Measurements from ENCODE around the gene AZU1.
A peak's percentile ranks its signal among the peaks of the same experiment; 100 is the strongest.

The AZU1 gene

GRCh38 chr19:797528-798414 lies 29.9 kb upstream of the AZU1 start:
- DNase-seq = peak; percentile 82

GRCh38 chr19:798415-799075 lies 29.1 kb upstream of the AZU1 start:
- DNase-seq = no peak

DNA sequence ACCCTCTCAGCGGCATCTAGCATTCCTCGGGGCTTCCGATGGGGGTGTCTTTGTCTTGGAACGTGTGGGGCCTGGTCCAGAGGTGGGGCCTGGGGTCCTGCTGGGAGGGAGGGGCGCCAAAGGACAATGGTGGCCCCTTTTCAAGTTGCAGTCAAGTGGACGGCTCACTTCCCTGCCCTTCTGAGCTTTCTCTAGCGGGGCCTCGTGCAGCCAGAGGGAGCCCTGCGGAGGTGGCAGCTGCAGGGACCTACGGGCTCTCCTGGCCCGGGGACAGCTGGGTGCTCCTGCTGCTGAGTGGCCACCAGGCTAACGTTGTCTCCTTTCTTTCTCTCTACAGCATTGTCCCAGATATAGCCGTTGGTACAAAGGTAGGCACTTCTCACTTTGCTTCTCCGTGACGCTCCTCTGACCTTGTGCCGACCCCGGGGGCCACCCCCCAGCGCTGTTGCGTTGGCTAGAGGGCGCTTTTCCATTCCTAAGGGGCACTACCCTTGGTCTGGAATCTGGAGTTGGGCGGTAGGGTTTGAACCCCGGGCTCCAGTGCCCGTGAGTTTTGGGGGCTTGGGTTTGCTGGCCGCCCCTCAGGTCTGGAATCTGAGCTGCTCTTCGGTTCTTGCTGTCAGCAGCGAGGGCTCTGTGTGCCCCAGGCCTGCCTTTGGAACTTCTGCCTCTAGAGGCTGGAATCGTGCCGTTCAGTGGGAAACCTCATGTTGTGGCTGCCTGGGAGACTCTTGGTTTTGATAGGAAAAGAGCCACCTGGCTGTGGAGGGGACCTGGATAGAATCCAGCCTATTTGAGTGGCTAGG lies 28.4 kb upstream of the AZU1 start:
- no peak for DNase-seq

DNA sequence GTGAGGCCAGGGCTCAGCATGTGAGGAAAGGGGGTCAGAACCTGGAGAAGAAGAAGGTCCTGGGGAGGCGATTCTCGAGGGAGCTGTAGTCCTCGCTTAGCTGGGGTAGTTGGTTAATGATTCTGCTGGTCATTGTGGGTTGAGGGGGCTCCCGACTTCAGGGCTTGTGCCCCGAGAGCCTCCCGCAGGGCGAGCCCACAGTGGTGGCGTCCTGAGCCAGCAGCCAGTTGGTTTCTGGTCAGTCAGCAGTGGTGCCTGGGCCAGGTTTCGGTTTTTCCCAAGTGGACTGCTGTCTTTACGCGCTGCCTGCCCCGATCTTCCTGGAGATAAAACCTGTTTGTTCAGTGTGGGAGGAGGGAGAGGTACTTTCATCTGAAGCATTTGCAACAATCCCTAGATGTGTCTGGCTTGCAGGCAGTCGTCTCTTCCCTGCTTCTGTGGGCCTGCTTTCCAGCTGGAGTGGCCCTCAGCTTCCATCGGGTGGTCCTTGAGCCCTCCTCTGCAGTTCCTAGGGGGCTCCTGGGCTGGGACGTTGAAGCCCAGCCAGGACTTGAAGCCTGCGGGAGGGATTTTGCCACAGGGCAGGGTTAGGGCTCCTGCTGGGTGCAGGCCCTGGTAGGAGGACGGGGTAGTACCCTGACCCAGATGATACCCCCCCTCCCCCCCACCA lies 27.1 kb upstream of the AZU1 start:
- no peak for DNase-seq

GRCh38 chr19:801030-801860 lies 26.4 kb upstream of the AZU1 start:
- DNase-seq = no peak

DNA sequence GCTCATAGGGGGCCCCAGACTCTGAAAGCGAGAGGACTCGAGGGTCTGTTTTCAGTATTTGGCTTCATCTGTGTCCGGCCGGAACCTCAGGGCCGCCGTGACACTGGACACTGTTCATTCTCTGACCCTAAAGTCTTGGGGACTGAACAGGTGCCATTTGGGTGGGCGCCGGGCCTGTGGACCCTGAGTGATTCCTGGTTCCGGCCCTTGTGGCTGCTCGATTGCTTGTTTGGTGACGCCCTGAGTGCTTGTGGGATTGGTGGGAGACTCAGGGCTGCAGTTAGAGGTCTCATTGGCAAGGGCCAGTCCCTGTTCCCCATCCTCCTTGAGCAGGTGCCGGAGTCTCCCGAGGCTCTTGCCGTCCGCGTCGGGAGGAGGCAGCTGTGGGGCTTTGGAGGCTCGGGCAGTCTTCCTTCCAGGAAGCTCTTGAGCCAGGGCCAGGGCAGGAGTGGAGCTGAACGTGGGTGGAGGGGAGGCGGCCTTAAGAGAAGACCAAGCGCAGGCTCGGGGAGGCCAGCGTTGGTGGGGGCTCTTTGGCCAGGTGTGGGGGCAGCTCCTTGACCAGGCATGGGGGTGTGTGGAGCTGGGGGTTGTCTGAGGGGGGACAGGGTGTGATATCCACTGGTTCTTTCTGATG lies 25.7 kb upstream of the AZU1 start:
- no peak for DNase-seq

- no peak for DNase-seq
Measured at GRCh38 chr19:802498-803098, 25.0 kb upstream of the AZU1 start.

DNA sequence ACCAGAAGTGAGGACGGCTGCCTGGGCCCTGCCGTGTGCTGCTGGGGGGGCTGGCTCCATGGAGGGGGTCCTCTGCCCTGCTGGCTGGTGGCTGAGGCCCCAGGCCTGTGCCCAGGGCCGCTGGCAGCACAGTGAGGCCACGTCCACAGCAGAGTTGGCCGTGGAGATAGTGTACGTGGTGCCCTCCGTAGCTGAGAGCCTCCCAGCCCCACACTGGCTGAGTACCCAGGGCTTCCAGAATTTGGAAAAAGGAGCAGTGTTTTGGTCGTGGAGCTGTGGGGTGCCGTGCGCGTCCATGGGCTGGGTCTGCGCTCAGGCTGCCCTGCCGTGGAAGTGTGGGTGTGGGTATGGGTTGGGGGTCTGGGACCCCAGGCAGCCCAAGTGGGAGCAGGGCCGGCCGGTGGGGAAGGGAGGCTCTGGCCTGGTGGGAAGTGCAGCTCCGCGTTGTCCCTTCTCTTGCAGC lies 24.5 kb upstream of the AZU1 start:
- DNase-seq = no peak

DNA sequence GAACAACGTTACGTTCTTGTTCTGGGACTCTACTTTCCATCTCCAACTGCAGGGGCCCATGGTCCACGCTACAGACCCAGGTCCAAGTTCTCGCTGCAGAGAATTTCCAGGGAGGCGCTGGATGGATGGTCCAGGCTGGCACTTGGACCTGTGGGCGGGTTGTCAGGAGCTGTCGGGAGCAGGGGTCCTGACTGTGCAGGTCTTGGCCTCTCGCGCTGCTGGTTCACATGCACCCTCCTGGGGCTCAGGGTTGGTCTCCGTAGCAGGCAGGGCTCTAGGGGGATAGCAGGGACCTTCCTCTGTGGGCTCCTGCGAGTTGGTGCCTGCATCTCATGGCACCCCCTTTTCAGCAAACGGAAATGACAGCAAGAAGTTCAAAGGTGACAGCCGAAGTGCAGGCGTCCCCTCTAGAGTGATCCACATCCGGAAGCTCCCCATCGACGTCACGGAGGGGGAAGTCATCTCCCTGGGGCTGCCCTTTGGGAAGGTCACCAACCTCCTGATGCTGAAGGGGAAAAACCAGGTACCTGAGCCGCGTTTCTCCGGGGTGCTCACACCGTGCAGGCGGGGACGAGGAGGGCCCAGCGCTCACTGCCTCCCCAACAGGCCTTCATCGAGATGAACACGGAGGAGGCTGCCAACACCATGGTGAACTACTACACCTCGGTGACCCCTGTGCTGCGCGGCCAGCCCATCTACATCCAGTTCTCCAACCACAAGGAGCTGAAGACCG lies 23.8 kb upstream of the AZU1 start:
- no peak for DNase-seq

DNA sequence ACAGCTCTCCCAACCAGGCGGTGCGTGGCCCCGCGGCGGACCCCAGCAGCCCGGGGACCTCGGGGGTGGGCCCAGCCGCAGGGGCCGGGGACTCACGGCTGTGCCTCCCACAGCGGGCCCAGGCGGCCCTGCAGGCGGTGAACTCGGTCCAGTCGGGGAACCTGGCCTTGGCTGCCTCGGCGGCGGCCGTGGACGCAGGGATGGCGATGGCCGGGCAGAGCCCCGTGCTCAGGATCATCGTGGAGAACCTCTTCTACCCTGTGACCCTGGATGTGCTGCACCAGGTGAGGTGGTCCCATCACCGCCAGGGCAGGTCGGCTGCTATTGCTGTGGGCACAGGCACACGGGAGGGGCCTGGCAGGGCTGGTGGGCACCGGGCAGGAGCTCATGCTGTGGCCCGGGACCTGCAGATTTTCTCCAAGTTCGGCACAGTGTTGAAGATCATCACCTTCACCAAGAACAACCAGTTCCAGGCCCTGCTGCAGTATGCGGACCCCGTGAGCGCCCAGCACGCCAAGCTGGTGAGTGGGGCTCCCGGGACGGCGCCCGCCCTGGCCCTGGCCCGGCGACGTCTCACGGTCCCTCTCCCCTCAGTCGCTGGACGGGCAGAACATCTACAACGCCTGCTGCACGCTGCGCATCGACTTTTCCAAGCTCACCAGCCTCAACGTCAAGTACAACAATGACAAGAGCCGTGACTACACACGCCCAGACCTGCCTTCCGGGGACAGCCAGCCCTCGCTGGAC lies 23.0 kb upstream of the AZU1 start:
- no peak for DNase-seq

GRCh38 chr19:805166-805551 lies 22.5 kb upstream of the AZU1 start:
- no peak for DNase-seq

DNA sequence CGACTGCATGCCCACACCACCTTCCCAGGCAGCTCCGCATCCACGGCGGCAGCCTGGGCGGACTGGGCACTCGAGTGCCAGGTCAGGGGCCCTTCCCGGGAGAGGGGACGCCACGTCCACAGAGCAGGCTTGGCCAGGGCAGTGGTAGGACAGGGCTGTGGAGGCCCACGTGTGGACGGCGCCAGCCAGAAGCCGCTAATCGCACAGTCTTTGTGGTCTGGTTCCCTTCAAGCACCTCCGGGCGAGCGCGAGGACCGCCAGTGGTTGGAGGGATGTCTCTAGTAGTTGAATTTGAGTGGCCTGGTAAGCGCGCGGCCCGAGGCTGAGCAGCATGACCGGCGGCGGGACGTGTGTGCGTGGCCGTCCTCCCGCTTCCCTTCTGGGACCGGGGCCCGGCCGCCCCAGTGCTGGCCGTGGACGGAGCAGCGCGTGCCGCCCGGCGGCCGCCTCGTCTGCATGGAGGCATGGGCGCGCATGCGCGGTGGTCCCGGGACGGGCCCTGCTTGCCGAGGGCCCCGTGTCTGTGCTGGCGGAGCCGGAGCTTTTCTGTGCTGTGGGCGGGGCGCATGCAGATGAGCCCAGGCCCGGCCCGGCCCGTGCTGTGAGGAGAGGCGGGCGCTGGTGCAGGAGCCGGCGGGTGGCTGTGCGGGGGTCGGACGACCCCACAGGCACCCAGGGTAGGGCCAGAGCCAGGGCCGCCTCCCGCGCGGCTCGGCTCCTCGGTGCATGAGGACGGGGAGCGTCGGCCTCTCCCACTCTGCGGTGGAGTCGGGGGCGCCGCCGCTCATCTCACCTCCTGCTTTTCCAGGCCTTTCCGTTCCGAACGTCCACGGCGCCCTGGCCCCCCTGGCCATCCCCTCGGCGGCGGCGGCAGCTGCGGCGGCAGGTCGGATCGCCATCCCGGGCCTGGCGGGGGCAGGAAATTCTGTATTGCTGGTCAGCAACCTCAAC lies 21.8 kb upstream of the AZU1 start:
- peak; percentile 60 for DNase-seq

DNA sequence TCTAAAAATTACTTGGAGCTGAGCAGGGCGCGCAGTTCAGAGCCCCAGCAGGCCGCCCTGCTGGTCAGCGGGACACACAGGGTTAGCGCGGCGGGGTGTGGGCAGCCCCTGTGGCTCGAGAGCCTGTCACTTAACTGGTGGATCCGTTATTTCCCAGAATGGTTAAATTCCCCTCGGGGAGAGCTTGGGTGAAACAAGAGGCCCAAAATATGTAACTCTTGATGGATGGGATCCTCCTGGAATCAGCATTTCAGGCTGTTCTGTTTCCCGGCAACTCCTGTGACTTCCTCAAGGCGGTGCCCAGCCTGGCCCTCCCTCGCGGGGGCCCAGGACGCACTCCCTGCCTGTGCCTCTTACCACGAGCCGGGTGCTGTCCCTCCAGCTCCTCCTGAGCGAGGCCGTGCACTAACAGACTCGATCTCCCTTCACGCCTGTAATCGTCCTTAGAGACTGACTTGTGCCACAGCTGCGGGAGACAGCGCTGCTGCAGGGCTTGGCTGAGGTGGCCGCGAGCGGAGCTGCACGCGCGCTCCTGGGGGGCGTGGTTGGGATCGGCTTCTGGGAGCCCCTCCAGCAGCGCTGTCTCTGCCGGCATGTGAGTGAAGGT lies 20.7 kb upstream of the AZU1 start:
- no peak for DNase-seq

DNA sequence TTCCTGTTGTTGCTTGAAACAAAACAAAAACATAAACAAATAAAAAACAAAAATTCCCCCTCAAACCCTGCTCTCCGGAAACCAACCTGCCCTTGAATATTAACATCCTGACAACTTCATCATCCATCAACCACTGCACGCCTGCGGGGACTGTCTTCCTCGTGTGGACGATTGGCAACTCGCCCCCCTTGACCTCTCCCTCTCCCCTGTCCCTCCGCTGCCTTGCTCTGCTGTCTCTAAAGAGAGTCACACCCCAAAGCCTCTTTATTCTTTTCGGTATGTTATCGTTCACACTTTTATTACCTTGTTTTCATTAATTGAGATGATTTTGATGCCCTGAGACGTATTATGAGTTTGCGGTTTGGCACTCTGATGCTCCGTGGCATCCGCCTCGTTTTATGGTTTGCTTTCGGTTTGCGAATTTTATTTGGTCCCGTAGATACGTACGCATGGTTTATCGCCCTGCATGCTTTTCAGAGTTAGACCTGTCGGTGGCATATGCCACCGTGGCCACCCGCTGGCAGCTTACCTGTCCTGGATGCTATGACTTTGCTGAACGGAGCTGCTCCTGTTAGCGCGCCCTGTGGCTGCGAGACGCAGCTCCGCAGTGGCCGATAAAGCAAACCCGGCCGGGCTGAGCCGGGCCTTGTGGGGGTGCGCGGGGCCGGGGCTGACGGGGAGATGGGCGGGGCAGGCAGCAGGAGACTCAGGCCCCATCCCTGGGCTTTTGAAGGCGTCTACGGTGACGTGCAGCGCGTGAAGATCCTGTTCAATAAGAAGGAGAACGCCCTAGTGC lies 19.8 kb upstream of the AZU1 start:
- no peak for DNase-seq

GRCh38 chr19:808423-808775 lies 19.2 kb upstream of the AZU1 start:
- no peak for DNase-seq

DNA sequence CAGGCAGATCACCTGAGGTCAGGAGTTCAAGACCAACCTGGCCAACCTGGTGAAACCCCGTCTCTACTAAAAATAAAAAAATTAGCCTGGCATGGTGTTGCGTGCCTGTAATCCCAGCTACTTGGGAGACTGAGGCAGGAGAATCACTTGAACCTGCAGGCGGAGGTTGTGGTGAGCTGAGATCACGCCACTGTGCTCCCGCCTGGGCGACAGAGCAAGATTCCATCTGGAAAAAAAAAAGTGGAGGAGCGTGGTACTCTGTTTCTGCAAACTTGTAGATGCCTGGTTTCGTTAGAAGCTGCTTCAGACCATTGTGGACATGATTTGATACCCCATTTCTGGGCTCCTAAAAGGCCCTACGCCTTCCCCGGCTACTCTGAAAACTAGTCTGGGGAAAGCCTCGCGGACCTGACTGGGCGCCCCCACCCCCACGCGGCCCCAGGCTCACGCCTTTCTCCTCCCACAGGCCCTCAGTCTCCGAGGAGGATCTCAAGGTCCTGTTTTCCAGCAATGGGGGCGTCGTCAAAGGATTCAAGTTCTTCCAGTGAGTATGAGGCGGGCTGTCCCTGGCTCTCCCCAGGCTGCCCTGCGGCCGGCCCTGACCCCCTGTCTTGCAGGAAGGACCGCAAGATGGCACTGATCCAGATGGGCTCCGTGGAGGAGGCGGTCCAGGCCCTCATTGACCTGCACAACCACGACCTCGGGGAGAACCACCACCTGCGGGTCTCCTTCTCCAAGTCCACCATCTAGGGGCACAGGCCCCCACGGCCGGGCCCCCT lies 17.4 kb upstream of the AZU1 start:
- no peak for DNase-seq

Data from NCI-H1048 (cell line).